ENCODE measurements around the gene RRAGA. TPM values are rescaled to one million over a fixed set of nuclear protein-coding genes. Genes with fewer than 3 reads are reported as not detected.
"Not testable (repeated sequence)": the region's sequence is repeated elsewhere in the genome, so short reads cannot be mapped to it uniquely, and the experiment has no call there.

The RRAGA gene
- total and polyA plus RNA-seq, 8 donors = 13.9 to 67.4 (median 44.9) TPM

DNA sequence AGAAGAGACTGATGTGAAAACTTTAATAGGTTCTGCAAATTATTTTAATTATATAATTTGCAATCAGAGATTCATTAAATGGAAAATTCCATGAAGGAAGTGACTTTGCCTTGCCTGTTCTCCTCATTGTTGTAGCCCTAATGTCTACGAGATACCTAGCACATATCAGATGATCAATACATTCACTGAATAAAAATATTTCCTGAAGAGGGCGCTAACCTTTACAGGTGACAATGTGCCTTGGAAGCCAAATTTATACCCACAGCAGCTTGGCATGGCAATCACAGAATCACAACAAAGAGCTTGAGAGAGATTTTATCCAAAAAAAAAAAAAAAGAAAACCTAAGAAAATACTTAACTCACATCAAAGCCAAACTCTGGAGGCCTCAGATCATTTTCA lies 36.1 kb downstream of the RRAGA start:
- intact Hi-C loops (cut with DNase I; ENCODE audit: low total_unique reads) = no loop called here
- peak in 1 of 2 donors; percentile 26 for DNase-seq
- no peak for TF ChIP-seq POLR2AphosphoS5 (IDR thresholded peaks at IDR 0.05)
- TF ChIP-seq, protein P1, sequence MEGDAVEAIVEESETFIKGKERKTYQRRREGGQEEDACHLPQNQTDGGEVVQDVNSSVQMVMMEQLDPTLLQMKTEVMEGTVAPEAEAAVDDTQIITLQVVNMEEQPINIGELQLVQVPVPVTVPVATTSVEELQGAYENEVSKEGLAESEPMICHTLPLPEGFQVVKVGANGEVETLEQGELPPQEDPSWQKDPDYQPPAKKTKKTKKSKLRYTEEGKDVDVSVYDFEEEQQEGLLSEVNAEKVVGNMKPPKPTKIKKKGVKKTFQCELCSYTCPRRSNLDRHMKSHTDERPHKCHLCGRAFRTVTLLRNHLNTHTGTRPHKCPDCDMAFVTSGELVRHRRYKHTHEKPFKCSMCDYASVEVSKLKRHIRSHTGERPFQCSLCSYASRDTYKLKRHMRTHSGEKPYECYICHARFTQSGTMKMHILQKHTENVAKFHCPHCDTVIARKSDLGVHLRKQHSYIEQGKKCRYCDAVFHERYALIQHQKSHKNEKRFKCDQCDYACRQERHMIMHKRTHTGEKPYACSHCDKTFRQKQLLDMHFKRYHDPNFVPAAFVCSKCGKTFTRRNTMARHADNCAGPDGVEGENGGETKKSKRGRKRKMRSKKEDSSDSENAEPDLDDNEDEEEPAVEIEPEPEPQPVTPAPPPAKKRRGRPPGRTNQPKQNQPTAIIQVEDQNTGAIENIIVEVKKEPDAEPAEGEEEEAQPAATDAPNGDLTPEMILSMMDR (IDR thresholded peaks at IDR 0.05) = peak in 3 of 7 experiments; percentile 28 to 41 (median 38)

DNA sequence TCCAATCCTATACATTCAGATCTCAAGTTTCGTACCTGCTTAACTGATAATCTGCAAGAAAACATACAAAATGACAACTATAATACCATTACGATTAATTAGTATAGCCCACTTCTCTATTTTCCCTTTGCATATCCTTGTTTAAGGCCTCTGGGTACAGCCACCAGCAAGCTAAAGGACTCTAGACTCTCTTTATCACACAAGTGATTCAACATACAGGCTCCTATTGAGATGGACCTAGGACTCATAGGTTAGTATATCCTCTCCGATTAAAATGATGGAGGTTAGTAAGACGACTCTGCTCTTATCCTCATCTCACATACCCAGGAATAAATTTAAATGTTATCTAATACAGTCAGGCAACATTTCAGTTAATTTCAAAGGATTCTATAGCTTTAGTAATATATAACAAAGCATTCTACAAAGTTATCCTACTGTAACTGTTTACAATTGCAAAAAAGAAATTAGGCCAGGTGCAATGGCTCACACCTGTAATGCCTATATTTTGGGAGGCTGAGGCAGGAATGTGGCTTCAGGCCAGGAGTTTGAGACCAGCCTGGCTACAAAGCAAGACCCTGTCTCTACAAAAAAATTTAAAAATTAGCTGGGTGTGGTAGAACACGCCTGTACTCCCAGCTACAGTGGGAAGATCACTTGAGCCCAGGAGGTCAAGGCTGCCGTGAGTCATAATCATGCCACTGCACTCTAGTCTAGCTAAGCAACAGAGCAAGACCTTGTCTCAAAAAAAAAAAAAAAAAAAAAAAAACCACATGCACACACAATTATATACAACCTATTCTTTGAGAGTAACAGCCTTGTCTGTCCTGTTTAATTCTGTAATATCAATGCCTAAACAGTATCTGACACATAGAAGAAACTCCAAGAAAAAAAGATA lies 38.1 kb downstream of the RRAGA start:
- Histone ChIP-seq H3K27ac (no peak overlapping the region), H3K4me1 (no peaks in the 10 kb centered on the region), H3K36me3 (peaks cover 32 to 97% (median 91%) of the 10 kb centered on the region in 4 donors), H3K4me3 (no peak overlapping the region), H3K27me3 (no peaks in the 10 kb centered on the region), H3K9me3 (no peaks in the 10 kb centered on the region)
- no peak for DNase-seq
- TF ChIP-seq, protein P1 (IDR thresholded peaks at IDR 0.05) = no peak
- no peak for TF ChIP-seq POLR2A (IDR thresholded peaks at IDR 0.05)
- no peak for TF ChIP-seq POLR2AphosphoS5 (IDR thresholded peaks at IDR 0.05)
- no peak for TF ChIP-seq EP300 (IDR thresholded peaks at IDR 0.05)
- 77 to 90% (median 83%) methylated on average over 6 of the region's 6 CpGs for WGBS, 5 donors
- intact Hi-C loops (cut with DNase I; ENCODE audit: low total_unique reads) = no loop called here

More for the DNA sequence above, 36.1 kb downstream of the RRAGA start:
- 33 to 57% (median 44%) methylated on average over 2 of the region's 2 CpGs for WGBS, 5 donors
- Histone ChIP-seq H3K27me3 (no peaks in the 10 kb centered on the region), H3K36me3 (peaks cover 24 to 97% (median 91%) of the 10 kb centered on the region in 4 donors), H3K27ac (no peak overlapping the region), H3K4me1 (no peaks in the 10 kb centered on the region), H3K4me3 (no peak overlapping the region), H3K9me3 (no peaks in the 10 kb centered on the region)

DNA sequence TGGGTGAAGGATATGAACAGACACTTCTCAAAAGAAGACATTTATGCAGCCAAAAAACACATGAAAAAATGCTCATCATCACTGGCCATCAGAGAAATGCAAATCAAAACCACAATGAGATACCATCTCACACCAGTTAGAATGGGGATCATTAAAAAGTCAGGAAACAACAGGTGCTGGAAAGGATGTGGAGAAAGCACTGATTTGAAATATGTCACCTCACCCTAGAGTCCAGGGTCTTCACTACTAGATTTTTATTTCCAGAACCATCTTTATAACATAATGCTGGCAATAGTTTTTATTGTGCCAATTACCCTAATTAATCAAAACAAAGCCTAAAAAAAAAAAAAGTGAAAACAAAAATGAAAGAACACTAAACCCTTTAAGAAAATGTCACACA lies 48.2 kb downstream of the RRAGA start:
- H3K27me3 ChIP-seq; H3K27ac ChIP-seq; DNase-seq; H3K9me3 ChIP-seq; intact Hi-C loops (cut with DNase I; ENCODE audit: low total_unique reads); H3K4me3 ChIP-seq: not testable (repeated sequence)
- peaks cover 12 to 29% (median 24%) of the 10 kb centered on the region in 4 donors for H3K4me1 ChIP-seq
- peaks cover 16 to 39% (median 37%) of the 10 kb centered on the region in 4 donors for H3K36me3 ChIP-seq

Small RNA genes within 50 kb of the gene (small RNA-seq; reads per million reads assigned to genes)
- gene RF00019 = 0 reads per million in 4 donors
- 0 reads per million in 4 donors for gene RNU6-264P
- 6.2 to 20.1 (median 15.2) reads per million in 4 donors for gene SCARNA8

Other genes with a start within 250 kb of the RRAGA start
- 1 to 10 TPM in 1 of 5 donors, under 1 TPM in 1, not detected in 3; 0.18 to 4.7 TPM for gene SAXO1, start 16.2 kb upstream of the RRAGA start, total RNA-seq
- under 1 TPM in 2 of 3 donors, not detected in 1; 0.03 to 0.06 TPM for gene SAXO1, start 16.2 kb upstream of the RRAGA start, polyA plus RNA-seq
- gene HAUS6, start 53.5 kb downstream of the RRAGA start, total RNA-seq = 10 to 100 TPM in 3 of 5 donors, 1 to 10 TPM in 2; 1.7 to 32.1 (median 22.3) TPM
- 1 to 10 TPM; 2.3 to 3.3 (median 3.1) TPM for gene HAUS6, start 53.5 kb downstream of the RRAGA start, polyA plus RNA-seq
- 100 to 1,000 TPM in 2 of 5 donors, 10 to 100 TPM in 3; 20.5 to 208 (median 37.7) TPM for gene PLIN2, start 78.1 kb downstream of the RRAGA start, total RNA-seq
- gene PLIN2, start 78.1 kb downstream of the RRAGA start, polyA plus RNA-seq = 10 to 100 TPM; 22.8 to 81.0 (median 55.8) TPM
- 100 to 1,000 TPM in 2 of 5 donors, 10 to 100 TPM in 3; 46.0 to 226 (median 63.5) TPM for gene DENND4C, start 181.3 kb downstream of the RRAGA start, total RNA-seq
- 1 to 10 TPM; 6.3 to 9.3 (median 7.7) TPM for gene DENND4C, start 181.3 kb downstream of the RRAGA start, polyA plus RNA-seq